Right cardiac atrium (tissue), 5 donors: ENCODE data around the gene SPACA4. TPM values are rescaled to one million over a fixed set of nuclear protein-coding genes. Genes with fewer than 3 reads are reported as not detected.

Experiments
- ATAC-seq, 2 donors: fragments of 200-7000 bp; cut with Tn5 transposase; one replicate each; pipeline versions ENCODE4 v1.8.0 to v1.9.1; 2020; ENCODE audit warnings: moderate library complexity in 2 of 2, mild to moderate bottlenecking in 1 of 2
- DNase-seq, 3 donors: peaks; one replicate each; pipeline ENCODE4 v3.0.0-alpha.2; 2020
- H3K27ac ChIP-seq: one replicate; pipeline ENCODE4 v1.5.1; 2013; ENCODE audit warnings: mild to moderate bottlenecking, low read length, control low read depth, moderate library complexity
- H3K27me3 ChIP-seq: one replicate; pipeline ENCODE4 v1.6.1; 2013; ENCODE audit not compliant: control insufficient read depth, insufficient read depth
- H3K4me1 ChIP-seq: one replicate; pipeline ENCODE4 v1.6.1; 2013; ENCODE audit warnings: low read length; ENCODE audit not compliant: control insufficient read depth, insufficient read depth
- H3K4me3 ChIP-seq: one replicate; pipeline ENCODE4 v1.5.1; 2013; ENCODE audit warnings: low read length, control low read depth
- H3K9me3 ChIP-seq: one replicate; pipeline ENCODE4 v1.6.1; 2013; ENCODE audit warnings: low read length; ENCODE audit not compliant: control insufficient read depth
- WGBS: extraction: QIAGEN DNeasy Blood & Tissue Kit; methylation state at CpG from one replicate; pipeline ENCODE4 v1.1.7; 2013; 5-methylcytosine and 5-hydroxymethylcytosine counted together
- intact Hi-C, 4 donors: fragments of 100-400 bp; cut with DNase I; formaldehyde crosslinking; loops; one replicate each; pipeline versions ENCODE4 v1.11.0 to v1.14.0; 2022 to 2023
- polyA plus RNA-seq: library from polyadenylated mRNA; stranded (reverse); fragments of 200-250 nt; gene quantifications from one replicate; pipeline ENCODE4 v1.2.3, GENCODE V29; 2013
- total RNA-seq, 4 donors: library from RNA; stranded (reverse); fragmentation: NEBNext Ultra II Directional; extraction: Animal tissue kit (Norgen Biotek cat#: 25700); gene quantifications; one replicate each; pipeline ENCODE4 v1.2.1, GENCODE V29; 2021
- donor health status: healthy with polysubstance abuse.
- donor health status: DM: no; HTN: yes; CAD: no.
- donor health status: DM: no; HTN: no; CAD: no.
- donor health status: DM: no; HTN: yes; CAD: no; lungs with severe emphysema.
- donor health status: DM: yes; HTN: yes; CAD: no.

The SPACA4 gene
- total and polyA plus RNA-seq, 5 donors: not detected

DNA sequence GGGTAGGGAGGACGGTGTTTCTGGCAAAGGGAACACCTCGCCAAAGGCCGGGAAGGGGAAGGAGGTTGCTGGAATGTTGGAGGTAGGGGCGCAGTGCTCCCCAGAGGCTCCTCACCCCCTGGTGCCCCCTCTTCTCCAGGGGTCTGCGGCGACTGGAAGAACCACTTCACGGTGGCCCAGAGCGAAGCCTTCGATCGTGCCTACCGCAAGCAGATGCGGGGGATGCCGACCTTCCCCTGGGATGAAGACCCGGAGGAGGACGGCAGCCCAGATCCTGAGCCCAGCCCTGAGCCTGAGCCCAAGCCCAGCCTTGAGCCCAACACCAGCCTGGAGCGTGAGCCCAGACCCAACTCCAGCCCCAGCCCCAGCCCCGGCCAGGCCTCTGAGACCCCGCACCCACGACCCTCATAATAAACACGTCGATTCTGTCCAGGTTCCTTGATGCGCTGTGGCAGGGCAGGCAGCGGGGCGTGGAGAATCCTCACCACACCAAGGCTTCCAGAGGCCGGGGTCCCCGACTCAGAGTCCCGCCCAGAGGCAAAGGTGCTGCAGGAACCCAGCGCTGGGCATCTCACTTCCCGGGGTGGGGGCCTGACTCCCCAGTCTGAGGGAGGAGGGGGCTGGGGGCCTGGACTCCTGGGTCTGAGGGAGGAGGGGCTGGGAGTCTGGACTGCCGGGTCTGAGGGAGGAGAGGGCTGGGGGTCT, 7.4 kb upstream of the SPACA4 start:
- no peak overlapping the region for H3K27ac ChIP-seq
- H3K4me1 ChIP-seq: no peaks in the 10 kb centered on the region
- no peak overlapping the region for H3K4me3 ChIP-seq
- H3K27me3 ChIP-seq: no peaks in the 10 kb centered on the region
- 72% methylated on average over 30 of the region's 30 CpGs for WGBS
- ATAC-seq (no peak), DNase-seq (no peak)
- intact Hi-C loops: no loop called here
- H3K9me3 ChIP-seq: no peaks in the 10 kb centered on the region

DNA sequence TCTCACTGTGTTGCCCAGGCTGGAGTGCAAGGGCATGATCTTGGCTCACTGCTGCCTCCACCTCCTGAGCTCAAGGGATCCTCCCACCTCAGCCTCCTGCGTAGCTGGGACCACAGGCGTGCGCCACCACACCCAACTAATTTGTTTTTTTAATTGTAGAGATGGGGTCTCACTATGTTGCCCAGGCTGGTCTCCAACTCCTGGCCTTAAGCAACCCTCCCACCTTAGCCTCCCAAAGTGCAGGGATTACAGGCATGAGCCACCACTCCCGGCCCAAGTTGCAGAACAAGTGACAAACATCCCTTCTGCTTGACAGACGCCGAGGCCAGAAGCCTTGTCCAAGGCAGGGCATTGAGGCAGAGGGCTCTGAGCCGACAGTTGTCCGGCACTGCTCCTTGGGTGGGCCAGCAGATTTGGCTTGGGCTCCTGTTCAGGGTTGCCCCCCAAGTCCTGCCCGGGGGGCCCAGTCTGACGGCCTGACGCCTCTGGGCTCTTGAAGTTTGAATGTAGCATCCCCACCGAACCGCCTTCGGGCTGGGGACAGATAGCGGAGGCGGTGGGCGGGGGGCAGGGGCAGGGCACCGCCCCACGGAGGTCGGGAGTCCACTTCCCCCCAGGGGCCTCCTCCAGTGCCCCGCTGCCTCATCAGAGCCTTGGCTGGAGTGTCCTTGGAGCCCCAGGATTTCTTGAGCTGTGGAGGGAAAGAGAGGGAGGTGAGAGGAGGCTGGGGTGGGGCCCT, 5.7 kb upstream of the SPACA4 start:
- H3K4me3 ChIP-seq: no peak overlapping the region
- H3K4me1 ChIP-seq: no peaks in the 10 kb centered on the region
- no peak overlapping the region for H3K27ac ChIP-seq
- intact Hi-C loops: no loop called here
- DNase-seq: no peak
- 81% methylated on average over 21 of the region's 21 CpGs for WGBS
- peak in 1 of 2 donors; percentile 11 for ATAC-seq
- no peaks in the 10 kb centered on the region for H3K27me3 ChIP-seq
- H3K9me3 ChIP-seq: no peaks in the 10 kb centered on the region

GRCh38 chr19:48603001-48603400, 3.5 kb upstream of the SPACA4 start:
- no peak for ATAC-seq
- Histone ChIP-seq H3K4me3 (no peak overlapping the region), H3K4me1 (no peaks in the 10 kb centered on the region), H3K9me3 (no peaks in the 10 kb centered on the region), H3K27ac (no peak overlapping the region), H3K27me3 (no peaks in the 10 kb centered on the region)
- intact Hi-C loops: no loop called here
- WGBS: 82% methylated on average over 9 of the region's 9 CpGs
- DNase-seq: no peak

- intact Hi-C loops: no loop called here
- no peaks in the 10 kb centered on the region for H3K27me3 ChIP-seq
- no peak overlapping the region for H3K27ac ChIP-seq
- DNase-seq: no peak
- no peaks in the 10 kb centered on the region for H3K4me1 ChIP-seq
- WGBS: 87% methylated on average over 39 of the region's 39 CpGs
- no peaks in the 10 kb centered on the region for H3K9me3 ChIP-seq
- no peak for ATAC-seq
- H3K4me3 ChIP-seq: no peak overlapping the region
Observed at GRCh38 chr19:48603449-48603848, 3.1 kb upstream of the SPACA4 start.

DNA sequence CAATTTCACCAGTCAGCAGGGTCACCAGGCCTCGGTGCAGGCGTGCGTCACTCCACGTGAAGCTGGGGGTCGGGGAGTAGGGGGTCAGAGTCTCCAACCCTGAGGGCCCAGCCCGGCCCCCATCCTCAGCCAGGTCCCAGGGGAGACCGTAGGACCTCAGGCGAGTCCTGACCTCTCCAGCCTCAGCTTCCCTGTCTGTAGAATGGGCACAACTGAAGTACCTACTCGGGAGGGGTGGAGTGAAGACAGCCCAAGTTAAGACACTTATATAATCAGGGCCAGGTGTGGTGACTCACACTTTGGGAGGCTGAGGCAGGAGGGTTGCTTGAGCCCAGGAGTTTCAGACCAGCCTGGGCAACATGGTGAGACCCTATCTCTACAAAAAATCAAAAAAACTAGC, 2.7 kb upstream of the SPACA4 start:
- 89% methylated on average over 9 of the region's 9 CpGs for WGBS
- no peak overlapping the region for H3K27ac ChIP-seq
- no peak overlapping the region for H3K4me3 ChIP-seq
- DNase-seq: no peak
- no peak for ATAC-seq
- intact Hi-C loops: no loop called here
- H3K27me3 ChIP-seq: no peaks in the 10 kb centered on the region
- no peaks in the 10 kb centered on the region for H3K9me3 ChIP-seq
- H3K4me1 ChIP-seq: no peaks in the 10 kb centered on the region

DNA sequence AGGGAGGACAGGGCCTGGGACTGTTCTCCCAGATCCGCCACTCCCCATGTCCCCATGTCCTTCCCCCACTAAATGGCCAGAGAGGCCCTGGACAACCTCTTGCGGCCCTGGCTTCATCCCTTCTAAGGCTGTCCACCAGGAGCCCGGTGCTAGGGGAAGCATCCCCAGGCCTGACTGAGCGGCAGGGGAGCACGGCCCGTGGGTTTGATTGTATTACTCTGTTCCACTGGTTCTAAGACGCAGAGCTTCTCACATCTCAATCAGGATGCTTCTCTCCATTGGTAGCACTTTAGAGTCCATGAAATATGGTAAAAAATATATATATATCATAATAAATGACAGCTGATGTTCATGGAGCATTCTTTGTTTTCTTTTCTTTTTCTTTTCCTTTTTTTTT, 815 bp downstream of the SPACA4 start:
- ATAC-seq: no peak
- H3K27me3 ChIP-seq: no peaks in the 10 kb centered on the region
- no peak overlapping the region for H3K4me3 ChIP-seq
- 84% methylated on average over 7 of the region's 7 CpGs for WGBS
- H3K9me3 ChIP-seq: no peaks in the 10 kb centered on the region
- intact Hi-C loops: no loop called here
- H3K4me1 ChIP-seq: no peaks in the 10 kb centered on the region
- no peak overlapping the region for H3K27ac ChIP-seq
- DNase-seq: no peak

DNA sequence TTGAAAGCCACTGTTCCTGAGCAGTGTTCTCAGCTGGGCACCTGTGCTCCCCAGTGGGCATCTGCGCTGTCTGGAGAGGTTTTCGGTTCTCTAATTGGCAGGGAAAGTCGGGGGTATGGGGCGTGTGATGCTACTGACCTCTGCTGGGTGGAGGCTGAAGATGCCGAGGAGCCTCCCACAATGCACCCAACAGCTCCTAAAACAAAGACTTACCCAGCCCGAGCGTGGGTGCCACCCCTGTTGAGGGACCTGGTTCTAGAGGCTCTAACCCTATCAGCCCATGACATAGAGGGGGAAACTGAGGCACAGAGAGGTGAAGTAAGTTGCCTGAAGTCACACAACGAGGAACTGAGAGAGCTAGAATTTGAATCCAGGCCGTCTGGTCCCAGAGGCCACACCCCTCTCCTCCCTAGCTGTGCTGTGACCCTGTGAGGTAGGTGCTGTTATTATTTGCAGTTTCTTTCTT, 2.3 kb downstream of the SPACA4 start:
- peak; percentile 17 to 22 for ATAC-seq
- 22% methylated on average over 9 of the region's 9 CpGs for WGBS
- Histone ChIP-seq H3K9me3 (no peaks in the 10 kb centered on the region), H3K4me1 (no peaks in the 10 kb centered on the region), H3K4me3 (no peak overlapping the region), H3K27me3 (no peaks in the 10 kb centered on the region), H3K27ac (no peak overlapping the region)
- DNase-seq: peak in 1 of 3 donors; percentile 70
- intact Hi-C loops: no loop called here

DNA sequence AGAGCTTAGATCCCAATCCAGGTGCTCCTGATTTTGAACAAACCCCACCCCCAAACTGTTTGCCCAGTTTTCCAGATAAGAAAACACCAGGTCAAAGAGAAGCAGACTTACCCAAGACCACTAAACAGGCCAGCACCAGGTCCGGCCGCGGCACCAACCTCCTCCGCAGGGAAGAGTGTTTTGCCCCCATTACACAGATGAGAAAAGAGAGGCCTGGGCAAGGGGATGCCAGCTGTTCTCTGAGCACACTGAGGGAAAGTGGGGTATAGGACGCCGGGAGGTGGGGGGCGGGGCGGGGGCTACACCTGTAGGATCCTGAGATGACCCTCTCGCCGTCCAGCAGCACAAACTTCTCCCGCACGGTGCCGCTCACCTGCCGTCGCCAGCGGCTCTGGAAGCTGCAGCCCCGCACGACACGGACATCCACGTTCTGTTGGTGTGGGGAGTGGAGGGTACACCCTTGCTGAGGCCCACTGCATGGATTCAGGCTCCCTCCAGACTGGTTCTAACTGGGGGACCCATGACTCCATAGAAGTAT, 3.1 kb downstream of the SPACA4 start:
- intact Hi-C loops: no loop called here
- 93% methylated on average over 20 of the region's 20 CpGs for WGBS
- no peak overlapping the region for H3K27ac ChIP-seq
- H3K27me3 ChIP-seq: no peaks in the 10 kb centered on the region
- DNase-seq (no peak), ATAC-seq (no peak)
- no peaks in the 10 kb centered on the region for H3K4me1 ChIP-seq
- no peaks in the 10 kb centered on the region for H3K9me3 ChIP-seq
- H3K4me3 ChIP-seq: no peak overlapping the region

GRCh38 chr19:48611872-48612271, 5.3 kb downstream of the SPACA4 start:
- DNase-seq: peak in 1 of 3 donors; percentile 24
- Histone ChIP-seq H3K27ac (no peak overlapping the region), H3K4me1 (no peaks in the 10 kb centered on the region), H3K27me3 (no peaks in the 10 kb centered on the region), H3K9me3 (no peaks in the 10 kb centered on the region), H3K4me3 (no peak overlapping the region)
- 89% methylated on average over 14 of the region's 14 CpGs for WGBS
- ATAC-seq: no peak
- intact Hi-C loops: no loop called here

- ATAC-seq (peak in 1 of 2 donors; percentile 32), DNase-seq (peak in 2 of 3 donors; percentile 69 to 74)
- 78% methylated on average over 39 of the region's 39 CpGs for WGBS
- Histone ChIP-seq H3K27me3 (no peaks in the 10 kb centered on the region), H3K4me3 (no peak overlapping the region), H3K27ac (no peak overlapping the region), H3K9me3 (no peaks in the 10 kb centered on the region), H3K4me1 (peaks cover 5% of the 10 kb centered on the region)
- intact Hi-C loops: no loop called here
Observed at GRCh38 chr19:48613024-48613851, 6.7 kb downstream of the SPACA4 start.
